NT2/D1 (cell line): Measurements from ENCODE around the gene CHRNA3.

Source experiments
- YY1 ChIP-seq: IDR thresholded peaks from 2 replicates; pipeline ENCODE4 v1.6.1; 2011; ENCODE audit not compliant: insufficient read length, insufficient read depth
- ZNF274 ChIP-seq: IDR thresholded peaks from 2 replicates; pipeline ENCODE4 v1.6.1; 2011; ENCODE audit warnings: mild to moderate bottlenecking, low read depth, low read length

DNA sequence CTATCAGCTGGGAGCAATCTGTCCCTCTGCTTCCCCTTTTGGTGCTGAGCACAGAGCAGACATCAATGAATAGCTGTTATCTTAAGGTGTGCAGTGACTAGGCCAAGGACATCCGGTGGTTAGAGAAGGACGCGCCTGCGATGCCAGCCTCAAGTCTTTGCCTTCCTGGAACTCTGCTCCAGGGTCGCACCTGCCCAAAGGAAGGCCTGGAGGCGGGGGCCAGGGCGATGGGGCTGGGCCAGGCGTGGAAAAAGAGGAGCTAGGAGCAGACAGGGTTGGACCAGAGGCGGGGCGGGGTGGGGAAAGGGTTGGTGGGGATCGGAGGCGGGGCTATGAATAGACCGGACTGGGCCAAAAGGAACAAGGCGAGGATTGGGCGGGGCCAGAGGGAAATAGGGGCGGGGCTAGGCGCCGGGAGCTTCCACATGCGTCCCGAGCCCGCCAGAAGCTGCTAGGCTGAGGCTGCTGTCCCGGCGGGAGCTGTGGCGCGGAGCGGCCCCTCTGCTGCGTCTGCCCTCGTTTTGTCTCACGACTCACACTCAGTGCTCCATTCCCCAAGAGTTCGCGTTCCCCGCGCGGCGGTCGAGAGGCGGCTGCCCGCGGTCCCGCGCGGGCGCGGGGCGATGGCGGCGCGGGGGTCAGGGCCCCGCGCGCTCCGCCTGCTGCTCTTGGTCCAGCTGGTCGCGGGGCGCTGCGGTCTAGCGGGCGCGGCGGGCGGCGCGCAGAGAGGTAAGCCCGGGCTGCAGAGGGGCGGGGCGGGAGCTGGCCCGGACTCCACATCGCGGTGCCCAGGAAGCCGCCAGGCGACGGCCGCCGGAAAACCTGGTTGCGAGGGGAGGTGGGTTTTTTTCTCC is 55.5 kb downstream of the CHRNA3 start, which contains the start of gene CHRNA5:
- TF ChIP-seq YY1 (no peak), ZNF274 (no peak)
